ENCODE results near the gene CAMK2G. TPM values are rescaled to one million over a fixed set of nuclear protein-coding genes. Genes with fewer than 3 reads are reported as not detected.
A peak's percentile ranks its signal among the peaks of the same experiment; 100 is the strongest.

CAMK2G gene
- 10 to 100 TPM in 1 of 2 donors, 1 to 10 TPM in 1; 9.3 to 18.3 TPM for total RNA-seq
- 10 to 100 TPM in 1 of 2 donors, 1 to 10 TPM in 1; 6.8 to 10.4 TPM for polyA plus RNA-seq

DNA sequence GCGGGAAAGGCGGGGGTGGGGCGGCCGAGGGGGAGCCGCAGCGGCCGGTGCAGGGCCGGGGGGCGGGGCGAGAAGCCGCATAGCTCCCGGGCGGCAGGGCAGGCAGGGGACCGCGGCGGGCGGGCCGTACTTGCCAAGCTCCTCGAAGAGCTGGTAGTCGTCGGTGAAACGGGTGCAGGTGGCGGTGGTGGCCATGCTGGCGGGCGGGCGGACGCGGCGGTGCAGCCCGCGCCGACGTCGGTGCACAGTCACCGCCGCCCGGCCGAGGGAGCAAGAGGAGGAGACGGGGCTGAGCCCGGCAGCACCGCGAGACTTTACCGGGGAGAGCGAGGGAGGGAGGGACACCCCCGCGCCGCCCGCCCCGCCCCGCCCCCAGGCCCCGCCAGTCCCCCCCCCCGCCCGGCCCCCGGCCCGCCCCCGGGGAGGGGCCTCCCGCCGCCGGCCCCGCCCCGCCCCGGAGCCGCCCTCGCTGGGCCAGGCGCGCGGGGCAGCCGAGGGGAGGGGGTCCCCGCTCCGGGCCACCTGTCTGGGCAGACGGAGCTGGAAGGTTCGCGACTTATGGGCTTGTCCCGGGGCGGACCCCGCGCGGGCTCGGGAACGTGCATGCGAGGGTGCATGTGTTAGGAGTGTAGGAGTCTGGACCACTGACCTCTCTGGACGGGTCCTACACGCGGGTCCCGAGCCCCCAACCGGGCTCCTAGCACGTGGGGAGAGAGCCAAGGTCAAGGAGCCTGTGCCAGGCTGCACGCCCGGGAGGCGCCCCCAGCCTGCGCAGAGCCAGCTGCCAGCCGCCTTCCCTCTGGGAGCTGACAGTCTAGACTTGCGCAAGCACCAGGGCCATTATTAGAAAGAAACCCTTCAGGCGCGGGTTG, at the start of gene CAMK2G:
Gene CAMK2G (minus strand): TSS at position 289 of the 872 bp plus-strand sequence. CDS start 94 bp downstream, at position 195.
- H3K4me1 ChIP-seq (ENCODE audit: control insufficient read depth in 4 of 4, insufficient read depth in 4 of 4, low read length in 3 of 4), result peaks cover 9 to 29% (median 20%) of the 10 kb centered on the region in 4 donors
- H3K36me3 ChIP-seq (ENCODE audit: control insufficient read depth in 4 of 4, insufficient read depth in 3 of 4, low read depth in 1 of 4, low read length in 3 of 4), result peaks cover 0 to 3% (median 0%) of the 10 kb centered on the region in 4 donors
- H3K4me3 ChIP-seq (ENCODE audit: low read depth in 1 of 3, low read length in 3 of 3), result peak within 1 kb of the TSS; percentile 64 to 89 (median 80)
- no peak within 1 kb of the TSS for H3K9ac ChIP-seq (ENCODE audit: low read depth in 1 of 2, low read length in 2 of 2)
- TF ChIP-seq JUND (IDR thresholded peaks at IDR 0.05) (no peak), RXRA (IDR thresholded peaks at IDR 0.05) (no peak), YY1 (IDR thresholded peaks at IDR 0.05) (no peak), FOXA2 (IDR thresholded peaks at IDR 0.05) (no peak), EGR1 (IDR thresholded peaks at IDR 0.05; ENCODE audit: low read depth in 2 of 2) (no peak), TAF1 (conservative IDR thresholded peaks at IDR 0.05) (no peak), HNF4A (conservative IDR thresholded peaks at IDR 0.05) (no peak), FOXA1 (IDR thresholded peaks at IDR 0.05) (no peak), GABPA (IDR thresholded peaks at IDR 0.05 in 1 of 2, conservative IDR thresholded peaks at IDR 0.05 in 1 of 2) (no peak), NR2F2 (IDR thresholded peaks at IDR 0.05) (no peak), HNF4G (IDR thresholded peaks at IDR 0.05) (no peak), SP1 (IDR thresholded peaks at IDR 0.05) (no peak), RAD21 (IDR thresholded peaks at IDR 0.05) (no peak)
- TF ChIP-seq, protein P1, sequence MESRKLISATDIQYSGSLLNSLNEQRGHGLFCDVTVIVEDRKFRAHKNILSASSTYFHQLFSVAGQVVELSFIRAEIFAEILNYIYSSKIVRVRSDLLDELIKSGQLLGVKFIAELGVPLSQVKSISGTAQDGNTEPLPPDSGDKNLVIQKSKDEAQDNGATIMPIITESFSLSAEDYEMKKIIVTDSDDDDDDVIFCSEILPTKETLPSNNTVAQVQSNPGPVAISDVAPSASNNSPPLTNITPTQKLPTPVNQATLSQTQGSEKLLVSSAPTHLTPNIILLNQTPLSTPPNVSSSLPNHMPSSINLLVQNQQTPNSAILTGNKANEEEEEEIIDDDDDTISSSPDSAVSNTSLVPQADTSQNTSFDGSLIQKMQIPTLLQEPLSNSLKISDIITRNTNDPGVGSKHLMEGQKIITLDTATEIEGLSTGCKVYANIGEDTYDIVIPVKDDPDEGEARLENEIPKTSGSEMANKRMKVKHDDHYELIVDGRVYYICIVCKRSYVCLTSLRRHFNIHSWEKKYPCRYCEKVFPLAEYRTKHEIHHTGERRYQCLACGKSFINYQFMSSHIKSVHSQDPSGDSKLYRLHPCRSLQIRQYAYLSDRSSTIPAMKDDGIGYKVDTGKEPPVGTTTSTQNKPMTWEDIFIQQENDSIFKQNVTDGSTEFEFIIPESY (IDR thresholded peaks at IDR 0.05), result no peak
- TF ChIP-seq, protein P2, sequence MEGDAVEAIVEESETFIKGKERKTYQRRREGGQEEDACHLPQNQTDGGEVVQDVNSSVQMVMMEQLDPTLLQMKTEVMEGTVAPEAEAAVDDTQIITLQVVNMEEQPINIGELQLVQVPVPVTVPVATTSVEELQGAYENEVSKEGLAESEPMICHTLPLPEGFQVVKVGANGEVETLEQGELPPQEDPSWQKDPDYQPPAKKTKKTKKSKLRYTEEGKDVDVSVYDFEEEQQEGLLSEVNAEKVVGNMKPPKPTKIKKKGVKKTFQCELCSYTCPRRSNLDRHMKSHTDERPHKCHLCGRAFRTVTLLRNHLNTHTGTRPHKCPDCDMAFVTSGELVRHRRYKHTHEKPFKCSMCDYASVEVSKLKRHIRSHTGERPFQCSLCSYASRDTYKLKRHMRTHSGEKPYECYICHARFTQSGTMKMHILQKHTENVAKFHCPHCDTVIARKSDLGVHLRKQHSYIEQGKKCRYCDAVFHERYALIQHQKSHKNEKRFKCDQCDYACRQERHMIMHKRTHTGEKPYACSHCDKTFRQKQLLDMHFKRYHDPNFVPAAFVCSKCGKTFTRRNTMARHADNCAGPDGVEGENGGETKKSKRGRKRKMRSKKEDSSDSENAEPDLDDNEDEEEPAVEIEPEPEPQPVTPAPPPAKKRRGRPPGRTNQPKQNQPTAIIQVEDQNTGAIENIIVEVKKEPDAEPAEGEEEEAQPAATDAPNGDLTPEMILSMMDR (IDR thresholded peaks at IDR 0.05; ENCODE audit: low read depth, low read length, missing input control), result no peak
- TF ChIP-seq, protein P3, sequence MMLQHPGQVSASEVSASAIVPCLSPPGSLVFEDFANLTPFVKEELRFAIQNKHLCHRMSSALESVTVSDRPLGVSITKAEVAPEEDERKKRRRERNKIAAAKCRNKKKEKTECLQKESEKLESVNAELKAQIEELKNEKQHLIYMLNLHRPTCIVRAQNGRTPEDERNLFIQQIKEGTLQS (IDR thresholded peaks at IDR 0.05), result no peak
- TF ChIP-seq, protein P4, sequence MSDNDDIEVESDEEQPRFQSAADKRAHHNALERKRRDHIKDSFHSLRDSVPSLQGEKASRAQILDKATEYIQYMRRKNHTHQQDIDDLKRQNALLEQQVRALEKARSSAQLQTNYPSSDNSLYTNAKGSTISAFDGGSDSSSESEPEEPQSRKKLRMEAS (IDR thresholded peaks at IDR 0.05), result no peak
- TF ChIP-seq, protein P5, sequence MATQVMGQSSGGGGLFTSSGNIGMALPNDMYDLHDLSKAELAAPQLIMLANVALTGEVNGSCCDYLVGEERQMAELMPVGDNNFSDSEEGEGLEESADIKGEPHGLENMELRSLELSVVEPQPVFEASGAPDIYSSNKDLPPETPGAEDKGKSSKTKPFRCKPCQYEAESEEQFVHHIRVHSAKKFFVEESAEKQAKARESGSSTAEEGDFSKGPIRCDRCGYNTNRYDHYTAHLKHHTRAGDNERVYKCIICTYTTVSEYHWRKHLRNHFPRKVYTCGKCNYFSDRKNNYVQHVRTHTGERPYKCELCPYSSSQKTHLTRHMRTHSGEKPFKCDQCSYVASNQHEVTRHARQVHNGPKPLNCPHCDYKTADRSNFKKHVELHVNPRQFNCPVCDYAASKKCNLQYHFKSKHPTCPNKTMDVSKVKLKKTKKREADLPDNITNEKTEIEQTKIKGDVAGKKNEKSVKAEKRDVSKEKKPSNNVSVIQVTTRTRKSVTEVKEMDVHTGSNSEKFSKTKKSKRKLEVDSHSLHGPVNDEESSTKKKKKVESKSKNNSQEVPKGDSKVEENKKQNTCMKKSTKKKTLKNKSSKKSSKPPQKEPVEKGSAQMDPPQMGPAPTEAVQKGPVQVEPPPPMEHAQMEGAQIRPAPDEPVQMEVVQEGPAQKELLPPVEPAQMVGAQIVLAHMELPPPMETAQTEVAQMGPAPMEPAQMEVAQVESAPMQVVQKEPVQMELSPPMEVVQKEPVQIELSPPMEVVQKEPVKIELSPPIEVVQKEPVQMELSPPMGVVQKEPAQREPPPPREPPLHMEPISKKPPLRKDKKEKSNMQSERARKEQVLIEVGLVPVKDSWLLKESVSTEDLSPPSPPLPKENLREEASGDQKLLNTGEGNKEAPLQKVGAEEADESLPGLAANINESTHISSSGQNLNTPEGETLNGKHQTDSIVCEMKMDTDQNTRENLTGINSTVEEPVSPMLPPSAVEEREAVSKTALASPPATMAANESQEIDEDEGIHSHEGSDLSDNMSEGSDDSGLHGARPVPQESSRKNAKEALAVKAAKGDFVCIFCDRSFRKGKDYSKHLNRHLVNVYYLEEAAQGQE (IDR thresholded peaks at IDR 0.05), result no peak
- no peaks in the 10 kb centered on the region for H3K9me3 ChIP-seq (ENCODE audit: control insufficient read depth in 4 of 4, low read length in 3 of 4)
- peak; percentile 79 for DNase-seq (ENCODE audit: low spot score)
- 2% methylated on average over 95 of the region's 95 CpGs for WGBS
- H3K27me3 ChIP-seq (ENCODE audit: control insufficient read depth in 4 of 4, insufficient read depth in 4 of 4, low read length in 3 of 4), result no peaks in the 10 kb centered on the region
- H3K27ac ChIP-seq (ENCODE audit: low read depth in 1 of 2, low read length in 2 of 2), result no peak within 1 kb of the TSS
